GM12891 (cell line): Measurements from ENCODE around the gene CREB3L2.

ENCODE experiments used
- DNase-seq: peaks from one replicate; pipeline ENCODE4 v3.0.0; 2011; ENCODE audit warnings: low spot score; ENCODE audit not compliant: insufficient read length
- FAIRE-seq: peaks from 2 replicates; lab custom pipeline; 2011; peaks lifted over from hg19 to GRCh38; lab: Jason Lieb, UNC
- PAX5 ChIP-seq: IDR thresholded peaks from 2 replicates; pipeline ENCODE4 v1.6.1; 2011; ENCODE audit warnings: low read length, moderate library complexity, mild to moderate bottlenecking; ENCODE audit not compliant: insufficient read depth, severe bottlenecking
- POLR2A ChIP-seq: IDR thresholded peaks from 2 replicates; pipeline ENCODE4 v1.6.1; 2011; ENCODE audit warnings: low read depth, low read length, control low read depth
- POLR2AphosphoS5 ChIP-seq: IDR thresholded peaks from 2 replicates; pipeline ENCODE4 v1.6.1; 2011; ENCODE audit warnings: low read depth, low read length, control low read depth
- POU2F2 ChIP-seq: IDR thresholded peaks from 2 replicates; pipeline ENCODE4 v1.6.1; 2011; ENCODE audit warnings: low read depth, mild to moderate bottlenecking, control low read depth, low read length, moderate library complexity
- SPI1 ChIP-seq: IDR thresholded peaks from 2 replicates; pipeline ENCODE4 v1.6.1; 2011; ENCODE audit warnings: low read depth, low read length, control low read depth
- TAF1 ChIP-seq: IDR thresholded peaks from 2 replicates; pipeline ENCODE4 v1.6.1; 2011; ENCODE audit warnings: low read depth, low read length, control low read depth

Gene CREB3L2

GRCh38 chr7:137940656-137941518, 61.0 kb downstream of the CREB3L2 start:
- DNase-seq (no peak), FAIRE-seq (no peak)
- no peak for TF ChIP-seq POLR2AphosphoS5
- TF ChIP-seq PAX5: no peak
- TF ChIP-seq SPI1: no peak
- TF ChIP-seq POU2F2: no peak
- TF ChIP-seq TAF1: no peak
- no peak for TF ChIP-seq POLR2A

- DNase-seq (no peak), FAIRE-seq (no peak)
- TF ChIP-seq POU2F2 (no peak), SPI1 (no peak), POLR2A (no peak), TAF1 (no peak)
Measured at GRCh38 chr7:137940218-137940617, 61.7 kb downstream of the CREB3L2 start.

GRCh38 chr7:137937202-137937560, 64.7 kb downstream of the CREB3L2 start:
- TF ChIP-seq POLR2A: no peak
- TF ChIP-seq POLR2AphosphoS5: no peak
- no peak for TF ChIP-seq POU2F2
- no peak for TF ChIP-seq PAX5
- TF ChIP-seq SPI1: no peak
- DNase-seq: no peak
- FAIRE-seq: no peak

GRCh38 chr7:137936509-137937201, 65.2 kb downstream of the CREB3L2 start:
- no peak for DNase-seq
- no peak for TF ChIP-seq SPI1
- TF ChIP-seq TAF1: no peak
- no peak for TF ChIP-seq POLR2AphosphoS5
- TF ChIP-seq POU2F2: no peak
- no peak for TF ChIP-seq POLR2A
- no peak for TF ChIP-seq PAX5
- FAIRE-seq: no peak

GRCh38 chr7:137935884-137936508, 65.9 kb downstream of the CREB3L2 start:
- DNase-seq (no peak), FAIRE-seq (peak; percentile 54)
- TF ChIP-seq POLR2A (no peak), SPI1 (0 out of 2 replicates have a peak, but pooled peaks have one; percentile 34), POU2F2 (no peak), TAF1 (no peak)

GRCh38 chr7:137934941-137935883, 66.7 kb downstream of the CREB3L2 start:
- no peak for FAIRE-seq
- TF ChIP-seq POLR2AphosphoS5 (no peak), POU2F2 (no peak), SPI1 (peak; percentile 60; the same call in 1 of the 2 replicates), POLR2A (no peak), TAF1 (no peak), PAX5 (no peak)
- no peak for DNase-seq

GRCh38 chr7:137934176-137934826, 67.6 kb downstream of the CREB3L2 start:
- DNase-seq (no peak), FAIRE-seq (peak; percentile 50)
- no peak for TF ChIP-seq POLR2AphosphoS5
- no peak for TF ChIP-seq POLR2A
- no peak for TF ChIP-seq PAX5
- no peak for TF ChIP-seq TAF1
- TF ChIP-seq SPI1: no peak
- TF ChIP-seq POU2F2: no peak

GRCh38 chr7:137933270-137934017, 68.4 kb downstream of the CREB3L2 start:
- FAIRE-seq (no peak), DNase-seq (no peak)
- TF ChIP-seq PAX5 (no peak), POLR2AphosphoS5 (no peak), TAF1 (no peak), POLR2A (no peak), SPI1 (no peak), POU2F2 (no peak)
